ENCODE results near the gene CCDC152. TPM values are rescaled to one million over a fixed set of nuclear protein-coding genes. Genes with fewer than 3 reads are reported as not detected.
A peak's percentile ranks its signal among the peaks of the same experiment; 100 is the strongest.
"Not testable (repeated sequence)": the region's sequence is repeated elsewhere in the genome, so short reads cannot be mapped to it uniquely, and the experiment has no call there.

Gene CCDC152
- total RNA-seq, 1 donor from 2014 or later: 0.96 TPM

DNA sequence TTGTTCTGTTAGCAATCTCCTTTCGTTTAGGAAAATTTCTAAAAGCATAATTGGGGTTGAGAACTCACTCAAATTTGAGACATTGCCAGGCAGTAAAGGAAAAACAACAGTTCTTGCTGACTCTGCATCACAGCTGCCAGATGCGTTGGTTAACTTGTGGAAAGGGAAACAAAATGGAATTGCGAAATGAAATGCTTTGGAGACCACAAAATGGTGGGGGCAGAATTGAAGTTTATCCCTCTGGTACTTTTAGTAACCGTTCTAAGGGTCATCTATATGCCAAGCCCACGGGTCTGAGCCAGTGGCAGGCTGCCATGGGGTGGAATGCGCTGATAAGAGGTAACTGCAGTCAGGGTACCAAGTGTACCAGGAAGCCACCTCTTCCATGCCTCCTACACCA lies 83.7 kb downstream of the CCDC152 start:
- no peaks in the 10 kb centered on the region for H3K27me3 ChIP-seq (ENCODE audit: control insufficient read depth, insufficient read depth, low read length)
- peak; percentile 35 for DNase-seq (ENCODE audit: low read depth)
- no peak for TF ChIP-seq CTCF (IDR thresholded peaks at IDR 0.05; ENCODE audit: insufficient read depth, low read length, poor library complexity, severe bottlenecking)
- no peaks in the 10 kb centered on the region for H3K36me3 ChIP-seq (ENCODE audit: control insufficient read depth, insufficient read depth, low read length)
- no peak overlapping the region for H3K4me3 ChIP-seq (ENCODE audit: low read depth, low read length)

DNA sequence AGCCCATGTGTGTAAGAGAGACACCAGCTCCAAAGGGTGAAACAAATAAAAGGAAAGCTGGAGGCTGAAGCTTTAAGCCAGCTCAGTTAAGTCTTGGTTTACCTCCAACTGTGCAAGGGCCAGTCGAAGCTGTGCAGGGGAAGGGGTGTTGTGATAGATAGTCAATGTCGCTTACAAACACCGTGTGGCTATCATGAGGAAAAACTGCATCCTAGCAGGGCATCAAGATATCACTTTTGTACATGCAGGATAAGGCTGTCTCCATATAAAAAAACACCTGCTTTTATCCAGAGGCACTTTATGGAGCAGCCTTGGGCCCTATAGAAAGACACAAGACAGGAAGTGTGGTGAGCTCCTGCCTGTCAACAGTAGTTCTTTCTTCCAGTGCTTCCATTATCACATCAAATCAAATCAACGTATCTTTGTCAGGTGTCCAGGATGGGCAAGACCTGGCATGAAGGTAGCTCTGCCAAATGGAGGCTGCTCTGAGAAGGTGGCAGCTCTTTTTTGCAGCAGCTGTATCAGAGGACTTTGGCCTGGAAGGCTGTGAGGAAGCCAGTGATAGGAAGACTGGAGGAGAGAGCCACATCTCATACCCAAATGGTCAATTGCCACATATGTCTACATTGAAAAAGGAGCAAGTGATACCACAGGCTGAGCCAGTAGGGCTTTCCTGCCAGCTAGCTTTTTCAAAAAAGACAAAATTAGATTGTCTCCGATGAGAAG lies 84.4 kb downstream of the CCDC152 start:
- H3K36me3 ChIP-seq (ENCODE audit: control insufficient read depth, insufficient read depth, low read length): no peaks in the 10 kb centered on the region
- no peak overlapping the region for H3K4me3 ChIP-seq (ENCODE audit: low read depth, low read length)
- TF ChIP-seq CTCF (IDR thresholded peaks at IDR 0.05; ENCODE audit: insufficient read depth, low read length, poor library complexity, severe bottlenecking): no peak
- no peaks in the 10 kb centered on the region for H3K27me3 ChIP-seq (ENCODE audit: control insufficient read depth, insufficient read depth, low read length)
- no peak for DNase-seq (ENCODE audit: low read depth)

GRCh38 chr5:42842921-42843641 lies 86.5 kb downstream of the CCDC152 start:
- Histone ChIP-seq H3K36me3 (ENCODE audit: control insufficient read depth, insufficient read depth, low read length) (no peaks in the 10 kb centered on the region), H3K4me3 (ENCODE audit: low read depth, low read length) (no peak overlapping the region), H3K27me3 (ENCODE audit: control insufficient read depth, insufficient read depth, low read length) (no peaks in the 10 kb centered on the region)
- TF ChIP-seq CTCF (IDR thresholded peaks at IDR 0.05; ENCODE audit: insufficient read depth, low read length, poor library complexity, severe bottlenecking): no peak
- no peak for DNase-seq (ENCODE audit: low read depth)

GRCh38 chr5:42843675-42844292 lies 87.2 kb downstream of the CCDC152 start:
- Histone ChIP-seq H3K4me3 (ENCODE audit: low read depth, low read length) (no peak overlapping the region), H3K36me3 (ENCODE audit: control insufficient read depth, insufficient read depth, low read length) (no peaks in the 10 kb centered on the region), H3K27me3 (ENCODE audit: control insufficient read depth, insufficient read depth, low read length) (no peaks in the 10 kb centered on the region)
- no peak for TF ChIP-seq CTCF (IDR thresholded peaks at IDR 0.05; ENCODE audit: insufficient read depth, low read length, poor library complexity, severe bottlenecking)
- no peak for DNase-seq (ENCODE audit: low read depth)

GRCh38 chr5:42844408-42844807 lies 87.8 kb downstream of the CCDC152 start:
- DNase-seq (ENCODE audit: low read depth); H3K36me3 ChIP-seq (ENCODE audit: control insufficient read depth, insufficient read depth, low read length); H3K27me3 ChIP-seq (ENCODE audit: control insufficient read depth, insufficient read depth, low read length); H3K4me3 ChIP-seq (ENCODE audit: low read depth, low read length): not testable (repeated sequence)

DNA sequence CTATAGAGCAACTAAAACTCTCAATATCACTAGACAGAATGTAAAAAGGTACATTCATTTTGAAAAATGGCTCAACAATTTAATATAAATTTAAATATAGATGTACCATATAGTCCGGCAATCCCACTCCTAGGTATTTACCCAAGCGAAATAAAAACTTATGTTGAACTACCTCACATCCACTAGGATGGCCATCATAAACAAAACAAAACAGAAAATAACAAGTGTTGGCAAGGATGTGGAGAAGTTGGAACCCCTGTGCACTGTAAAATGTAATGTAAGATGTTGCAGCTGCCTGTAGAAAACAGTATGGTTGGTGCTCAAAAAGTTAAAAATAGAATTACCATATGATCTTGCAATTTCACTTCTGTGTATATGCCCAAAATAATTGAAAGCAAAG lies 91.9 kb downstream of the CCDC152 start:
- no peaks in the 10 kb centered on the region for H3K27me3 ChIP-seq (ENCODE audit: control insufficient read depth, insufficient read depth, low read length)
- TF ChIP-seq CTCF (IDR thresholded peaks at IDR 0.05; ENCODE audit: insufficient read depth, low read length, poor library complexity, severe bottlenecking): no peak
- no peak overlapping the region for H3K4me3 ChIP-seq (ENCODE audit: low read depth, low read length)
- DNase-seq (ENCODE audit: low read depth): no peak
- H3K36me3 ChIP-seq (ENCODE audit: control insufficient read depth, insufficient read depth, low read length): no peaks in the 10 kb centered on the region

Measured in kidney epithelial cell (primary cell).